ENCODE data around the gene ROBO4.

ROBO4 gene

GRCh38 chr11:124941703-124942102, 44.0 kb upstream of the ROBO4 start:
- no peak for DNase-seq (ENCODE audit: insufficient read length, low spot score)
- TF ChIP-seq, protein P1, sequence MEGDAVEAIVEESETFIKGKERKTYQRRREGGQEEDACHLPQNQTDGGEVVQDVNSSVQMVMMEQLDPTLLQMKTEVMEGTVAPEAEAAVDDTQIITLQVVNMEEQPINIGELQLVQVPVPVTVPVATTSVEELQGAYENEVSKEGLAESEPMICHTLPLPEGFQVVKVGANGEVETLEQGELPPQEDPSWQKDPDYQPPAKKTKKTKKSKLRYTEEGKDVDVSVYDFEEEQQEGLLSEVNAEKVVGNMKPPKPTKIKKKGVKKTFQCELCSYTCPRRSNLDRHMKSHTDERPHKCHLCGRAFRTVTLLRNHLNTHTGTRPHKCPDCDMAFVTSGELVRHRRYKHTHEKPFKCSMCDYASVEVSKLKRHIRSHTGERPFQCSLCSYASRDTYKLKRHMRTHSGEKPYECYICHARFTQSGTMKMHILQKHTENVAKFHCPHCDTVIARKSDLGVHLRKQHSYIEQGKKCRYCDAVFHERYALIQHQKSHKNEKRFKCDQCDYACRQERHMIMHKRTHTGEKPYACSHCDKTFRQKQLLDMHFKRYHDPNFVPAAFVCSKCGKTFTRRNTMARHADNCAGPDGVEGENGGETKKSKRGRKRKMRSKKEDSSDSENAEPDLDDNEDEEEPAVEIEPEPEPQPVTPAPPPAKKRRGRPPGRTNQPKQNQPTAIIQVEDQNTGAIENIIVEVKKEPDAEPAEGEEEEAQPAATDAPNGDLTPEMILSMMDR (IDR thresholded peaks at IDR 0.05; ENCODE audit: insufficient read depth, missing control alignments): no peak
- no peak for FAIRE-seq

- TF ChIP-seq, protein P1 (IDR thresholded peaks at IDR 0.05; ENCODE audit: insufficient read depth, missing control alignments): no peak
- DNase-seq (ENCODE audit: insufficient read length, low spot score) (no peak), FAIRE-seq (no peak)
Measured at GRCh38 chr11:124938970-124939369, 41.3 kb upstream of the ROBO4 start.

DNA sequence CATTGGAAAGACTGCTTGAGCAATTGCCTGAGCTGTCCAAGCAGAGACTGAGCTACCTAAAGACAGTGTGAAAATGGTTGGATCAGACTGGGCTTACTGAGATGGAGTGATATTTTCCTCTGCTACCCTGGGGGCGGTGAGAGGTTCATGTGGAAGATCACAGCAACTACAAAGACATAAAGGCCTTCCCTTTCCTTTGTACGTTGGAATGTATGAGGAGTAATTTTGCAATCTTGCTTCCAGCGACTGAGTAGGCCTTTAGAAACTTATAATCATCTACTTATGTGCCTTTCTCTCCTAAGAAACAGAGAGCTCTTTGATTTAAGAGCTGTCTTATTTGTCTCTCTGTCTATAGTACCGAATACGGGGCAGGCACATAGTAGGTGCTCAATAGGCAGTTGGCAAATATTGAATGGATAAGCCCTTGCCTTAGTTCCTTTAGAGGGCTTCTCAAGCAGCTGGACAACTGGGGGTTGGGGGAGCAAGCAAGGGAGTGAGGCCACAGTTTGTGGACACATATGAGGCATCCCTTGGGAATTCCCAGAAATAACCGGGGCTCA, 40.6 kb upstream of the ROBO4 start:
- DNase-seq (ENCODE audit: insufficient read length, low spot score) (no peak), FAIRE-seq (no peak)

DNA sequence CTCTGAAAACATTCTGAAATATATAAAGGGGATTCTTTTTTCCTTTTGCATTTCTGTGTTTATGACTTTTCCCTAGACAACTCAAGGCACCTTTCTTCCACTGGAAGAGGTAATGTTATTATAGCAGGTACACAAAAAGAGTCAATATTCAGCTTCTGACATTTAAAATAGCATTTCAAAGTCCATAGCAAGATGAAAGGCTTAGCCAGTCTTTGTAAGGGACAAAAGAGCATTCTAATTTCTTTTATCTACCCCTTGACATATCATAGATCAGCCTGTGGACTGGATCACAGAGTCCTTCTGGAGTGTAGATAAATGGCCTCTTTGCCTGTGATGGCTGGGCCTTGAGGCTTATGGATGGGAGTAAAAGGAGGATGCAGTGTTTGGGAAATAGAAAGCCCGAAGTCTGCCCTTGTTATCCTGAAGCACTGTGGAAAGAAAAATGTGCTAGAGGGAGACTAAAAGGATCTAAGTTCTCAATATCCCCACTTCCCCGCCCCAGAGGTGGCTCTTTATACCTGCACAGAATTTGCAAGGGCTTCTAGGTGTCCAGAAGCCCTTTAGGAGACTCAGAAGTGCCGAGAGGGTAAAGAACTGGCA, 39.8 kb upstream of the ROBO4 start:
- FAIRE-seq (no peak), DNase-seq (ENCODE audit: insufficient read length, low spot score) (no peak)
- TF ChIP-seq, protein P1 (IDR thresholded peaks at IDR 0.05; ENCODE audit: insufficient read depth, missing control alignments): no peak

More for the DNA sequence above, 40.6 kb upstream of the ROBO4 start:
- TF ChIP-seq, protein P1 (IDR thresholded peaks at IDR 0.05; ENCODE audit: insufficient read depth, missing control alignments): no peak

- no peak for DNase-seq (ENCODE audit: insufficient read length, low spot score)
- FAIRE-seq: no peak
- TF ChIP-seq, protein P1 (IDR thresholded peaks at IDR 0.05; ENCODE audit: insufficient read depth, missing control alignments): no peak
Measured at GRCh38 chr11:124935548-124936514, 38.2 kb upstream of the ROBO4 start, which contains the start of gene HEPACAM. TSS of gene HEPACAM (minus strand) at chr11:124936047. CDS start at chr11:124936006, 41 bp downstream.

DNA sequence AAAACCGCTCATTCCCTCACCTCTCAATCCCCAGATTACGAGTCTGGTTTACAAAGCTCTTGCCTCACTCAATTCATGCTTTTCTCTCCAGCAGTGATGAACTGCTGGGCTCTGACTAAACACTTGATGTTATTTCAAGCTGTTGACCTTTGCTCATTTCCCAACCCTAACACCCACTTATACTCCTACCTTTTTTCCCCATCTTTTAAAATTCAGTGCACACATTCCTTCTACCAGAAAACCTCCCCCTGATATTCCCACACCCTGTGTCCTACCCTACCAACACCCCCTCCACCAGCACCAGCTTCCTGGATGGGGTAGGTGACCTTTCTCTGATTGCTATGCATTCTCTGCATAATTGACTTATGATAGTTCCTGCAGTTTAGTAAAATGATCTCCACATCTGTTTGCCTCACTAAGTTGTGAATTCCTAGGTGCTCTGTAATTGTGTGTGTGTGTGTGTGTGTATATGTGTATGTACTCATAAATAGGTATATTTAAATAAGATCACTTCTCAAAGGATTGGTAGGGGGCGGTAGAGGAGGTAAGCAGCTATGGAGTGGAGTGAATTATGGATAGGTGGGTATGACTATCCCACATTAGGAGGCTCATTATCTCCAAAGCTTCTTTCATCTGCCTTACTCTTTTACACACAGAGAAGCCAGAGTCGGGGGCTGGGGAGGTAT, 37.3 kb upstream of the ROBO4 start:
- DNase-seq (ENCODE audit: insufficient read length, low spot score): no peak
- FAIRE-seq: no peak
- TF ChIP-seq, protein P1 (IDR thresholded peaks at IDR 0.05; ENCODE audit: insufficient read depth, missing control alignments): no peak

Data from D721Med (cell line).